GM12878 (cell line): Measurements from ENCODE around the gene SSNA1. TPM values are rescaled to one million over a fixed set of nuclear protein-coding genes. Genes with fewer than 3 reads are reported as not detected.

Source experiments
- ATAC-seq: fragments of 200-7000 bp; cut with Tn5 transposase; 3 replicates; pipeline ENCODE4 v1.9.1; 2020; ENCODE audit warnings: mild to moderate bottlenecking, moderate library complexity
- BruUV-seq: library from RNA; stranded (reverse); fragments of 400-500 nt; replicated peaks from 2 replicates; lab custom pipeline; 2021; lab: Mats Ljungman, UMichigan
- CTCF ChIA-PET: fragments of 300-600 bp; sonication (Branson Sonifier 250); formaldehyde crosslinking; extraction: SDS; loops from one replicate; lab custom pipeline; 2021; ENCODE audit warnings: inconsistent platforms; lab: Yijun Ruan, JAX
- POLR2A ChIA-PET: fragments of 350-600 bp; formaldehyde crosslinking; extraction: SDS; loops from one replicate; lab custom pipeline; 2021; ENCODE audit warnings: inconsistent platforms; lab: Charles Lee
- RAD21 ChIA-PET: fragments of 300-600 bp; sonication (Branson Sonifier 250); formaldehyde crosslinking; loops from one replicate; lab custom pipeline; 2023; ENCODE audit warnings: antibody characterized with exemption; ENCODE audit not compliant: unreplicated experiment; lab: Charles Lee
- SMC1A ChIA-PET: fragments of 300-600 bp; sonication (Branson Sonifier 250); formaldehyde crosslinking; loops from one replicate; lab custom pipeline; 2023; ENCODE audit not compliant: unreplicated experiment, uncharacterized antibody; lab: Charles Lee
- DNase-seq: peaks from one replicate; pipeline ENCODE4 v3.0.0-alpha.2; 2011; ENCODE audit warnings: low read depth, low spot score
- FAIRE-seq: peaks from 3 replicates; lab custom pipeline; 2011; peaks lifted over from hg19 to GRCh38; lab: Jason Lieb, UNC
- H2AFZ ChIP-seq: 2 replicates; pipeline ENCODE4 v1.6.0; 2011; ENCODE audit warnings: low read depth, low read length, control low read depth; ENCODE audit not compliant: control insufficient read depth
- H3K27ac ChIP-seq: 2 replicates; pipeline ENCODE4 v1.5.1; 2011; ENCODE audit warnings: control low read depth; ENCODE audit not compliant: control insufficient read depth, insufficient read depth
- H3K27me3 ChIP-seq, 2 experiments: replicated peaks in 1 of 2; 2 replicates each; pipeline versions ENCODE4 v1.6.0 to v1.6.1; 2011; ENCODE audit warnings: low read length in 1 of 2; ENCODE audit not compliant: control insufficient read depth in 2 of 2, insufficient read depth in 2 of 2
- H3K36me3 ChIP-seq, 2 experiments: 2 replicates each; pipeline ENCODE4 v1.5.1; 2011; ENCODE audit warnings: low read length in 1 of 2; ENCODE audit not compliant: control insufficient read depth in 2 of 2, insufficient read depth in 2 of 2
- H3K4me1 ChIP-seq: 2 replicates; pipeline ENCODE4 v1.6.1; 2011; ENCODE audit warnings: mild to moderate bottlenecking, low read length, moderate library complexity, mixed read lengths; ENCODE audit not compliant: control insufficient read depth, insufficient read depth
- H3K4me2 ChIP-seq: 2 replicates; pipeline ENCODE4 v1.6.0; 2011; ENCODE audit warnings: control low read depth; ENCODE audit not compliant: control insufficient read depth, insufficient read depth
- H3K4me3 ChIP-seq: fragments of 200-600 bp; sonication (generic); 2 replicates; pipeline ENCODE4 v1.5.1; 2016
- H3K79me2 ChIP-seq: 2 replicates; pipeline ENCODE4 v1.6.0; 2011; ENCODE audit warnings: low read length; ENCODE audit not compliant: control insufficient read depth, insufficient read depth
- H3K9ac ChIP-seq: 2 replicates; pipeline ENCODE4 v1.8.0; 2011; ENCODE audit warnings: low read length, control low read depth, mixed read lengths; ENCODE audit not compliant: control insufficient read depth, insufficient read depth
- H3K9me3 ChIP-seq: replicated peaks from 3 replicates; pipeline ENCODE4 v1.5.1; 2011; ENCODE audit warnings: mild to moderate bottlenecking, low read length; ENCODE audit not compliant: control insufficient read depth, insufficient read depth
- H4K20me1 ChIP-seq: 2 replicates; pipeline ENCODE4 v1.6.0; 2011; ENCODE audit not compliant: control insufficient read depth, insufficient read depth
- CEBPB ChIP-seq, 2 experiments: fragments of 150-350 bp in 1 of 2; IDR thresholded peaks; 2 replicates each; pipeline ENCODE4 v1.6.1; 2012 to 2014; ENCODE audit warnings: low read depth in 2 of 2, low read length in 2 of 2, borderline replicate concordance in 1 of 2, inconsistent platforms in 1 of 2
- HCFC1 ChIP-seq: fragments of 150-350 bp; IDR thresholded peaks from 2 replicates; pipeline ENCODE4 v1.6.1; 2014; ENCODE audit warnings: low read length
- MEF2A ChIP-seq: IDR thresholded peaks from 2 replicates; pipeline ENCODE4 v1.6.1; 2011; ENCODE audit warnings: low read depth, mild to moderate bottlenecking, low read length, moderate library complexity; ENCODE audit not compliant: insufficient read depth
- MXI1 ChIP-seq: fragments of 150-350 bp; IDR thresholded peaks from 2 replicates; pipeline ENCODE4 v1.6.1; 2011; ENCODE audit warnings: low read depth, mild to moderate bottlenecking, inconsistent platforms, low read length, improper control_type of control experiment
- NRF1 ChIP-seq: conservative IDR thresholded peaks from 2 replicates; pipeline ENCODE4 v1.6.1; 2011; ENCODE audit warnings: mild to moderate bottlenecking, low read depth, low read length, improper control_type of control experiment
- POLR2A ChIP-seq: IDR thresholded peaks from 2 replicates; pipeline ENCODE4 v1.6.1; 2011; ENCODE audit warnings: low read depth, mild to moderate bottlenecking, low read length
- RELA ChIP-seq: fragments of 450-650 bp; IDR thresholded peaks from 2 replicates; pipeline ENCODE4 v1.8.0; 2014; ENCODE audit warnings: borderline replicate concordance; ENCODE audit not compliant: partially characterized antibody
- SIX5 ChIP-seq: IDR thresholded peaks from 2 replicates; pipeline ENCODE4 v1.6.1; 2011; ENCODE audit warnings: mild to moderate bottlenecking, low read depth, low read length, moderate library complexity; ENCODE audit not compliant: severe bottlenecking
- SREBF2 ChIP-seq: IDR thresholded peaks from 2 replicates; pipeline ENCODE4 v1.6.1; 2012; ENCODE audit warnings: mild to moderate bottlenecking, low read length
- TCF12 ChIP-seq: IDR thresholded peaks from 2 replicates; pipeline ENCODE4 v1.6.1; 2011; ENCODE audit warnings: low read depth, mild to moderate bottlenecking, low read length
- ZNF274 ChIP-seq: IDR thresholded peaks from one replicate; pipeline ENCODE4 v1.8.0; 2011; ENCODE audit not compliant: insufficient read length, insufficient read depth
- WGBS: methylation state at CpG from one replicate; pipeline ENCODE4 v1.1.6; 2016; ENCODE audit warnings: low lambda C conversion rate; ENCODE audit not compliant: insufficient replicate concordance, insufficient coverage; ENCODE audit errors: missing lambda C conversion rate; 5-methylcytosine and 5-hydroxymethylcytosine counted together
- in situ Hi-C: fragments of 300-500 bp; cut with MboI; formaldehyde crosslinking; loops from 9 replicates; pipeline ENCODE4 v1.14.3; 2018; ENCODE audit warnings: mixed read lengths
- intact Hi-C: fragments of 100-400 bp; cut with micrococcal nuclease; formaldehyde crosslinking; loops from one replicate; pipeline ENCODE4 v1.14.2; 2022; ENCODE audit not compliant: unreplicated experiment
- polyA plus RNA-seq, 11 experiments: library from polyadenylated mRNA; depleted of rRNA in 4 of 11; unstranded in 6 of 11; stranded (reverse) in 5 of 11; fragments of >200 nt; fragmentation: Nextera tagmentation in 4 of 11; fragmentation: Illumina TruSeq in 1 of 11; extraction: Ambion mirVana in 4 of 11; extraction: Trizol in 1 of 11; gene quantifications; 1 replicate in 1 of 11; 2 replicates in 10 of 11; pipeline versions ENCODE4 v1.2.1 to v1.2.3, GENCODE V29; 2011 to 2016; ENCODE audit warnings: inconsistent platforms in 2 of 11, missing spikeins in 2 of 11, low read depth in 1 of 11
- total RNA-seq, 4 experiments: library from RNA; depleted of rRNA in 3 of 4; stranded (reverse); fragments of >200 nt in 3 of 4; fragmentation: Illumina TruSeq in 1 of 4; extraction: Trizol in 1 of 4; gene quantifications; 2 replicates each; pipeline versions ENCODE4 v1.2.1 to v1.2.3, GENCODE V29; 2013 to 2021
- TF ChIP-seq, protein P1 (sequence below): fragments of 450-650 bp; IDR thresholded peaks from 2 replicates; pipeline ENCODE4 v1.6.1; 2016; ENCODE audit warnings: mild to moderate bottlenecking
- TF ChIP-seq, protein P2 (sequence below): fragments of 450-650 bp; IDR thresholded peaks from 2 replicates; pipeline ENCODE4 v1.6.1; 2017; ENCODE audit warnings: mild to moderate bottlenecking
- TF ChIP-seq, protein P3 (sequence below): IDR thresholded peaks from 2 replicates; pipeline ENCODE4 v1.6.1; 2011; ENCODE audit warnings: low read depth, low read length, improper control_type of control experiment, borderline replicate concordance

SSNA1 gene
- total and polyA plus RNA-seq, 10 of the 15 experiments (the other 5 are each of a cell fraction or from before 2014, with no cell fraction given): 0.63 to 139 (median 78.0) TPM

DNA sequence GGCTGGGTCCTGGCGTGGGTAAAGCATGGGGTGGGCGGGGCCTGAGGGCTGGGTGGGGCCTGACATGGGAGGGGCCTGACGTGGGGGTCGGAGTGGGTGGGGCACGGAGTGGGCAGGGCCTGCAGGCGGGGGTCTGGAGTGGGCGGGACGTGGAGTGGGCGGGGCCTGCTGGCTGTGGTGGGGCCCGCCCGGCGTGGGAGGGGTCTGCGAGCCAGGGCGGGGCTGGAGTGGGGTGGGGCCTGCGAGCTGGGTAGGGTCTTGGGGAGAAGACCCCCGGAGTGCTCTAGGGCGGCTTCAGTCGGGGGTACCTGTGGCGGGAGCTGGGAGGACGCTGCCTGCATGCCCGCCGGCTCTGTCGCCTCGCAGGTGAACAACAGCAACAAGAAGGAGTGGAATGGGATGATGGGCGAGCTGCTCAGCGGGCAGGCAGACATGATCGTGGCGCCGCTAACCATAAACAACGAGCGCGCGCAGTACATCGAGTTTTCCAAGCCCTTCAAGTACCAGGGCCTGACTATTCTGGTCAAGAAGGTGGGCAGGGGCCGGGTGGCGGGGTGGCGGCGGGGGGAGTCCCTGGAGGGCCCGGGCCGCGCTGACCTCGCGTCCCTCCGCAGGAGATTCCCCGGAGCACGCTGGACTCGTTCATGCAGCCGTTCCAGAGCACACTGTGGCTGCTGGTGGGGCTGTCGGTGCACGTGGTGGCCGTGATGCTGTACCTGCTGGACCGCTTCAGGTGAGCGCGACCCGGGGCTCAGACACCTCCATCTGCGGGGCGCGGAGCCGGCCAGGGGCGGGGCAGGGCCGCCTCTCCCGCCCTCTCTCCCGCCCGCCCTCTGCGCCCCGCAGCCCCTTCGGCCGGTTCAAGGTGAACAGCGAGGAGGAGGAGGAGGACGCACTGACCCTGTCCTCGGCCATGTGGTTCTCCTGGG is 26.7 kb upstream of the SSNA1 start:
- SMC1A ChIA-PET: no interaction called here
- BruUV-seq: no TSS peak
- Histone ChIP-seq H3K9ac (no peak overlapping the region), H4K20me1 (no peaks in the 10 kb centered on the region), H3K4me1 (peaks cover 28% of the 10 kb centered on the region), H2AFZ (no peak overlapping the region), H3K9me3 (no peaks in the 10 kb centered on the region; the same call in 2 of the 3 replicates), H3K27ac (no peak overlapping the region), H3K4me3 (no peak overlapping the region), H3K27me3 (no peaks in the 10 kb centered on the region; a peak in 1 of 4 replicates), H3K79me2 (no peaks in the 10 kb centered on the region), H3K4me2 (no peak overlapping the region), H3K36me3 (no peaks in the 10 kb centered on the region)
- FAIRE-seq (no peak), DNase-seq (no peak), ATAC-seq (no peak)
- in situ Hi-C loops (no loop called here), intact Hi-C loops (no loop called here)
- RAD21 ChIA-PET: no interaction called here
- POLR2A ChIA-PET: interaction anchor here (1.8 kb wide), 1 partner anchor 11 kb away, joined by 5 read pairs; no protein-coding TSS in a partner anchor
- CTCF ChIA-PET: no interaction called here
- WGBS: 73% methylated on average over 19 of the region's 71 CpGs
- TF ChIP-seq NRF1 (no peak), TCF12 (no peak), HCFC1 (no peak), ZNF274 (no peak), CEBPB (IDR thresholded peaks at IDR 0.05; ENCODE audit: borderline replicate concordance in 1 of 2, low read depth in 2 of 2, low read length in 2 of 2) (no peak), POLR2A (no peak), SREBF2 (no peak), SIX5 (no peak), MEF2A (no peak), MXI1 (no peak), RELA (no peak)
- TF ChIP-seq, protein P1, sequence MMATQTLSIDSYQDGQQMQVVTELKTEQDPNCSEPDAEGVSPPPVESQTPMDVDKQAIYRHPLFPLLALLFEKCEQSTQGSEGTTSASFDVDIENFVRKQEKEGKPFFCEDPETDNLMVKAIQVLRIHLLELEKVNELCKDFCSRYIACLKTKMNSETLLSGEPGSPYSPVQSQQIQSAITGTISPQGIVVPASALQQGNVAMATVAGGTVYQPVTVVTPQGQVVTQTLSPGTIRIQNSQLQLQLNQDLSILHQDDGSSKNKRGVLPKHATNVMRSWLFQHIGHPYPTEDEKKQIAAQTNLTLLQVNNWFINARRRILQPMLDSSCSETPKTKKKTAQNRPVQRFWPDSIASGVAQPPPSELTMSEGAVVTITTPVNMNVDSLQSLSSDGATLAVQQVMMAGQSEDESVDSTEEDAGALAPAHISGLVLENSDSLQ: no peak
- TF ChIP-seq, protein P2, sequence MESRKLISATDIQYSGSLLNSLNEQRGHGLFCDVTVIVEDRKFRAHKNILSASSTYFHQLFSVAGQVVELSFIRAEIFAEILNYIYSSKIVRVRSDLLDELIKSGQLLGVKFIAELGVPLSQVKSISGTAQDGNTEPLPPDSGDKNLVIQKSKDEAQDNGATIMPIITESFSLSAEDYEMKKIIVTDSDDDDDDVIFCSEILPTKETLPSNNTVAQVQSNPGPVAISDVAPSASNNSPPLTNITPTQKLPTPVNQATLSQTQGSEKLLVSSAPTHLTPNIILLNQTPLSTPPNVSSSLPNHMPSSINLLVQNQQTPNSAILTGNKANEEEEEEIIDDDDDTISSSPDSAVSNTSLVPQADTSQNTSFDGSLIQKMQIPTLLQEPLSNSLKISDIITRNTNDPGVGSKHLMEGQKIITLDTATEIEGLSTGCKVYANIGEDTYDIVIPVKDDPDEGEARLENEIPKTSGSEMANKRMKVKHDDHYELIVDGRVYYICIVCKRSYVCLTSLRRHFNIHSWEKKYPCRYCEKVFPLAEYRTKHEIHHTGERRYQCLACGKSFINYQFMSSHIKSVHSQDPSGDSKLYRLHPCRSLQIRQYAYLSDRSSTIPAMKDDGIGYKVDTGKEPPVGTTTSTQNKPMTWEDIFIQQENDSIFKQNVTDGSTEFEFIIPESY: no peak
- TF ChIP-seq, protein P3, sequence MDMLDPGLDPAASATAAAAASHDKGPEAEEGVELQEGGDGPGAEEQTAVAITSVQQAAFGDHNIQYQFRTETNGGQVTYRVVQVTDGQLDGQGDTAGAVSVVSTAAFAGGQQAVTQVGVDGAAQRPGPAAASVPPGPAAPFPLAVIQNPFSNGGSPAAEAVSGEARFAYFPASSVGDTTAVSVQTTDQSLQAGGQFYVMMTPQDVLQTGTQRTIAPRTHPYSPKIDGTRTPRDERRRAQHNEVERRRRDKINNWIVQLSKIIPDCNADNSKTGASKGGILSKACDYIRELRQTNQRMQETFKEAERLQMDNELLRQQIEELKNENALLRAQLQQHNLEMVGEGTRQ: no peak
